ENCODE measurements around the gene OR2S2. TPM values are rescaled to one million over a fixed set of nuclear protein-coding genes. Genes with fewer than 3 reads are reported as not detected.
"Not testable (repeated sequence)": the region's sequence is repeated elsewhere in the genome, so short reads cannot be mapped to it uniquely, and the experiment has no call there.

The OR2S2 gene
- total and polyA plus RNA-seq, 2 of the 8 experiments (the other 6 are each of a cell fraction or from before 2014, with no cell fraction given): not detected

GRCh38 chr9:35934069-35934468 is 23.9 kb downstream of the OR2S2 start:
- H3K9me3 ChIP-seq (ENCODE audit: insufficient read depth in 2 of 2, low read depth in 1 of 2, low read length in 1 of 2); H4K20me1 ChIP-seq (replicated peaks in 1 of 2; ENCODE audit: control insufficient read depth in 1 of 2, insufficient read depth in 2 of 2, low read length in 2 of 2); H2BK5ac ChIP-seq (ENCODE audit: low read depth, low read length); H3K14ac ChIP-seq (ENCODE audit: insufficient read length); H3K4me1 ChIP-seq (replicated peaks in 1 of 4; ENCODE audit: control insufficient read depth in 3 of 4, insufficient read depth in 4 of 4, low read length in 3 of 4); H3K9ac ChIP-seq (replicated peaks in 1 of 4; ENCODE audit: extremely low read depth in 1 of 4, low read depth in 3 of 4, low read length in 3 of 4); DNase-seq (ENCODE audit: low read depth in 1 of 2, low spot score in 2 of 2); H3K79me1 ChIP-seq (ENCODE audit: low read depth, low read length); H2BK12ac ChIP-seq (ENCODE audit: low read depth, low read length); H4K8ac ChIP-seq (ENCODE audit: extremely low read depth, insufficient read depth, low read length); H3K79me2 ChIP-seq (ENCODE audit: control insufficient read depth in 1 of 2, insufficient read depth in 2 of 2, low read length in 2 of 2); H2AK5ac ChIP-seq (ENCODE audit: low read depth, low read length); H2AFZ ChIP-seq (ENCODE audit: low read length); H4K91ac ChIP-seq (replicated peaks; ENCODE audit: insufficient read length, low read length); H3K18ac ChIP-seq (ENCODE audit: extremely low read depth, low read length); FAIRE-seq; H3K4me3 ChIP-seq (ENCODE audit: extremely low read depth in 1 of 4, insufficient read depth in 2 of 4, low read depth in 3 of 4, low read length in 4 of 4); H3K27me3 ChIP-seq (replicated peaks in 1 of 4; ENCODE audit: control insufficient read depth in 3 of 4, extremely low read depth in 1 of 4, insufficient read depth in 3 of 4, low read length in 3 of 4); POLR2A ChIA-PET (ENCODE audit: partially characterized antibody); H3K23ac ChIP-seq (ENCODE audit: insufficient read length); H2BK15ac ChIP-seq (ENCODE audit: low read length); H3K4ac ChIP-seq (replicated peaks; ENCODE audit: insufficient read length, low read depth, low read length); H3K27ac ChIP-seq (ENCODE audit: low read depth, low read length); H3K56ac ChIP-seq (replicated peaks; ENCODE audit: insufficient read length, low read depth, low read length); H4K5ac ChIP-seq (ENCODE audit: insufficient read length, low read depth, low read length); H3K36me3 ChIP-seq (ENCODE audit: control insufficient read depth in 2 of 4, insufficient read depth in 4 of 4, low read length in 3 of 4); H2BK120ac ChIP-seq (replicated peaks; ENCODE audit: low read depth, low read length); H3K23me2 ChIP-seq (ENCODE audit: low read depth, low read length); H2BK20ac ChIP-seq (ENCODE audit: low read length); H3K4me2 ChIP-seq (ENCODE audit: insufficient read depth in 1 of 2, low read depth in 2 of 2, low read length in 2 of 2): not testable (repeated sequence)
- CTCF ChIA-PET (ENCODE audit: partially characterized antibody): interaction anchor here (1.1 to 5.7 kb wide), 2 partner anchors 11 to 19 kb away, joined by 3 to 24 read pairs; no protein-coding TSS in a partner anchor
- 84% methylated on average over 6 of the region's 6 CpGs; no CpG with 5 or more reads in 1 of the 2 experiments for WGBS, 2 experiments (ENCODE audit: extremely low coverage in 1 of 2, insufficient coverage in 1 of 2, insufficient read length in 1 of 2, insufficient replicate concordance in 2 of 2, low coverage in 1 of 2, low lambda C conversion rate in 2 of 2, missing lambda C conversion rate in 1 of 2)

Data from H1 (cell line).